GM12878 (cell line): Measurements from ENCODE around the gene CTDSP1. TPM values are rescaled to one million over a fixed set of nuclear protein-coding genes. Genes with fewer than 3 reads are reported as not detected.

Experiments
- ATAC-seq: fragments of 200-7000 bp; cut with Tn5 transposase; 3 replicates; pipeline ENCODE4 v1.9.1; 2020; ENCODE audit warnings: mild to moderate bottlenecking, moderate library complexity
- BruUV-seq: library from RNA; stranded (reverse); fragments of 400-500 nt; replicated peaks from 2 replicates; lab custom pipeline; 2021; lab: Mats Ljungman, UMichigan
- CTCF ChIA-PET: fragments of 300-600 bp; sonication (Branson Sonifier 250); formaldehyde crosslinking; extraction: SDS; loops from one replicate; lab custom pipeline; 2021; ENCODE audit warnings: inconsistent platforms; lab: Yijun Ruan, JAX
- POLR2A ChIA-PET: fragments of 350-600 bp; formaldehyde crosslinking; extraction: SDS; loops from one replicate; lab custom pipeline; 2021; ENCODE audit warnings: inconsistent platforms; lab: Charles Lee
- RAD21 ChIA-PET: fragments of 300-600 bp; sonication (Branson Sonifier 250); formaldehyde crosslinking; loops from one replicate; lab custom pipeline; 2023; ENCODE audit warnings: antibody characterized with exemption; ENCODE audit not compliant: unreplicated experiment; lab: Charles Lee
- SMC1A ChIA-PET: fragments of 300-600 bp; sonication (Branson Sonifier 250); formaldehyde crosslinking; loops from one replicate; lab custom pipeline; 2023; ENCODE audit not compliant: unreplicated experiment, uncharacterized antibody; lab: Charles Lee
- DNase-seq: peaks from one replicate; pipeline ENCODE4 v3.0.0-alpha.2; 2011; ENCODE audit warnings: low read depth, low spot score
- FAIRE-seq: peaks from 3 replicates; lab custom pipeline; 2011; peaks lifted over from hg19 to GRCh38; lab: Jason Lieb, UNC
- H2AFZ ChIP-seq: 2 replicates; pipeline ENCODE4 v1.6.0; 2011; ENCODE audit warnings: low read depth, low read length, control low read depth; ENCODE audit not compliant: control insufficient read depth
- H3K27ac ChIP-seq: 2 replicates; pipeline ENCODE4 v1.5.1; 2011; ENCODE audit warnings: control low read depth; ENCODE audit not compliant: control insufficient read depth, insufficient read depth
- H3K27me3 ChIP-seq, 2 experiments: replicated peaks in 1 of 2; 2 replicates each; pipeline versions ENCODE4 v1.6.0 to v1.6.1; 2011; ENCODE audit warnings: low read length in 1 of 2; ENCODE audit not compliant: control insufficient read depth in 2 of 2, insufficient read depth in 2 of 2
- H3K36me3 ChIP-seq, 2 experiments: 2 replicates each; pipeline ENCODE4 v1.5.1; 2011; ENCODE audit warnings: low read length in 1 of 2; ENCODE audit not compliant: control insufficient read depth in 2 of 2, insufficient read depth in 2 of 2
- H3K4me1 ChIP-seq: 2 replicates; pipeline ENCODE4 v1.6.1; 2011; ENCODE audit warnings: mild to moderate bottlenecking, low read length, moderate library complexity, mixed read lengths; ENCODE audit not compliant: control insufficient read depth, insufficient read depth
- H3K4me2 ChIP-seq: 2 replicates; pipeline ENCODE4 v1.6.0; 2011; ENCODE audit warnings: control low read depth; ENCODE audit not compliant: control insufficient read depth, insufficient read depth
- H3K4me3 ChIP-seq: fragments of 200-600 bp; sonication (generic); 2 replicates; pipeline ENCODE4 v1.5.1; 2016
- H3K79me2 ChIP-seq: 2 replicates; pipeline ENCODE4 v1.6.0; 2011; ENCODE audit warnings: low read length; ENCODE audit not compliant: control insufficient read depth, insufficient read depth
- H3K9ac ChIP-seq: 2 replicates; pipeline ENCODE4 v1.8.0; 2011; ENCODE audit warnings: low read length, control low read depth, mixed read lengths; ENCODE audit not compliant: control insufficient read depth, insufficient read depth
- H3K9me3 ChIP-seq: replicated peaks from 3 replicates; pipeline ENCODE4 v1.5.1; 2011; ENCODE audit warnings: mild to moderate bottlenecking, low read length; ENCODE audit not compliant: control insufficient read depth, insufficient read depth
- H4K20me1 ChIP-seq: 2 replicates; pipeline ENCODE4 v1.6.0; 2011; ENCODE audit not compliant: control insufficient read depth, insufficient read depth
- ATF7 ChIP-seq: fragments of 450-650 bp; IDR thresholded peaks from 2 replicates; pipeline ENCODE4 v1.6.1; 2016; ENCODE audit warnings: low read depth, mild to moderate bottlenecking
- BACH1 ChIP-seq: fragments of 450-650 bp; IDR thresholded peaks from 2 replicates; pipeline ENCODE4 v1.6.1; 2017; ENCODE audit warnings: mild to moderate bottlenecking, borderline replicate concordance
- BCL11A ChIP-seq: IDR thresholded peaks from 2 replicates; pipeline ENCODE4 v1.6.1; 2011; ENCODE audit warnings: low read depth, low read length
- BCL3 ChIP-seq: IDR thresholded peaks from 2 replicates; pipeline ENCODE4 v1.6.1; 2011; ENCODE audit warnings: borderline replicate concordance, low read depth, mild to moderate bottlenecking, moderate library complexity, low read length; ENCODE audit not compliant: insufficient read depth, poor library complexity, severe bottlenecking
- CEBPB ChIP-seq, 2 experiments: fragments of 150-350 bp in 1 of 2; IDR thresholded peaks; 2 replicates each; pipeline ENCODE4 v1.6.1; 2012 to 2014; ENCODE audit warnings: low read depth in 2 of 2, low read length in 2 of 2, borderline replicate concordance in 1 of 2, inconsistent platforms in 1 of 2
- EED ChIP-seq: sonication (generic); IDR thresholded peaks from 2 replicates; pipeline ENCODE4 v1.6.1; 2016; ENCODE audit warnings: antibody characterized with exemption, low read depth
- GABPA ChIP-seq: IDR thresholded peaks from 2 replicates; pipeline ENCODE4 v1.6.1; 2014; ENCODE audit warnings: antibody characterized with exemption, low read depth, mild to moderate bottlenecking, inconsistent platforms
- HDAC6 ChIP-seq: fragments of 200-600 bp; sonication (generic); IDR thresholded peaks from one replicate; pipeline ENCODE4 v1.8.0; 2017; ENCODE audit warnings: antibody characterized with exemption; ENCODE audit not compliant: unreplicated experiment
- HDGF ChIP-seq: fragments of 450-650 bp; IDR thresholded peaks from 2 replicates; pipeline ENCODE4 v1.6.1; 2016; ENCODE audit warnings: antibody characterized with exemption
- KDM1A ChIP-seq: fragments of 200-600 bp; sonication (generic); IDR thresholded peaks from 2 replicates; pipeline ENCODE4 v1.6.1; 2016; ENCODE audit warnings: borderline replicate concordance
- PBX3 ChIP-seq: IDR thresholded peaks from 2 replicates; pipeline ENCODE4 v1.6.1; 2011; ENCODE audit warnings: mild to moderate bottlenecking, low read depth, low read length, moderate library complexity; ENCODE audit not compliant: insufficient replicate concordance
- PML ChIP-seq: IDR thresholded peaks from 2 replicates; pipeline ENCODE4 v1.6.1; 2012; ENCODE audit warnings: low read length, inconsistent platforms
- SMC3 ChIP-seq: IDR thresholded peaks from 2 replicates; pipeline ENCODE4 v1.6.1; 2011; ENCODE audit warnings: low read length, improper control_type of control experiment, borderline replicate concordance
- SREBF1 ChIP-seq: IDR thresholded peaks from 2 replicates; pipeline ENCODE4 v1.6.1; 2012; ENCODE audit warnings: mild to moderate bottlenecking, low read length
- WGBS: methylation state at CpG from one replicate; pipeline ENCODE4 v1.1.6; 2016; ENCODE audit warnings: low lambda C conversion rate; ENCODE audit not compliant: insufficient replicate concordance, insufficient coverage; ENCODE audit errors: missing lambda C conversion rate; 5-methylcytosine and 5-hydroxymethylcytosine counted together
- in situ Hi-C: fragments of 300-500 bp; cut with MboI; formaldehyde crosslinking; loops from 9 replicates; pipeline ENCODE4 v1.14.3; 2018; ENCODE audit warnings: mixed read lengths
- intact Hi-C: fragments of 100-400 bp; cut with micrococcal nuclease; formaldehyde crosslinking; loops from one replicate; pipeline ENCODE4 v1.14.2; 2022; ENCODE audit not compliant: unreplicated experiment
- polyA plus RNA-seq, 11 experiments: library from polyadenylated mRNA; depleted of rRNA in 4 of 11; unstranded in 6 of 11; stranded (reverse) in 5 of 11; fragments of >200 nt; fragmentation: Nextera tagmentation in 4 of 11; fragmentation: Illumina TruSeq in 1 of 11; extraction: Ambion mirVana in 4 of 11; extraction: Trizol in 1 of 11; gene quantifications; 1 replicate in 1 of 11; 2 replicates in 10 of 11; pipeline versions ENCODE4 v1.2.1 to v1.2.3, GENCODE V29; 2011 to 2016; ENCODE audit warnings: inconsistent platforms in 2 of 11, missing spikeins in 2 of 11, low read depth in 1 of 11
- total RNA-seq, 4 experiments: library from RNA; depleted of rRNA in 3 of 4; stranded (reverse); fragments of >200 nt in 3 of 4; fragmentation: Illumina TruSeq in 1 of 4; extraction: Trizol in 1 of 4; gene quantifications; 2 replicates each; pipeline versions ENCODE4 v1.2.1 to v1.2.3, GENCODE V29; 2013 to 2021
- TF ChIP-seq, protein P1 (sequence below): IDR thresholded peaks from 2 replicates; pipeline ENCODE4 v1.6.1; 2012; ENCODE audit warnings: low read depth, low read length, improper control_type of control experiment
- TF ChIP-seq, protein P2 (sequence below): fragments of 150-350 bp; IDR thresholded peaks from 2 replicates; pipeline ENCODE4 v1.6.1; 2014; ENCODE audit warnings: mild to moderate bottlenecking, low read depth, low read length

Gene CTDSP1
- total and polyA plus RNA-seq, 10 of the 15 experiments (the other 5 are each of a cell fraction or from before 2014, with no cell fraction given), result 3.0 to 75.9 (median 34.4) TPM

DNA sequence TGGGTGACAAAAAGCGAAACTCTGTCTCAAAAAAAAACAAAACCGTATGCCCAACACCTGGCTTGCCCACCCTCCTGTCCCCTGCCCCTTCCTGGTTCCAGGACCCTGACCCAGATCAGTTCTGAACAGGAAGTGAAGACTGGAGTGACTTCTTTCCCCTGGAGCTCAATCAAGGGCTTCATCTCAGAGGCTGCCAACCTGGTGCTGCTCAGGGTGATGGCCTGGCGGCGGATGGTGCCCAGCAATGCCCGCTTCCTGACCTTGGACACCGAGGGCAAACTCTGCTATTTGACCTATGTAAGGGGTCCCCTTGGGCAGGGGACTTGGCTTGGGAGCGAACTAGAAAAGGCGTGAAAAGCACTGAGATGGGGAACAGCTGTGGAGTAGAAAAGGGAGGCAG is 37.1 kb upstream of the CTDSP1 start:
- FAIRE-seq (no peak), DNase-seq (no peak), ATAC-seq (peak; percentile 20; the same call in 1 of the 3 replicates)
- CTCF ChIA-PET, result interaction anchor here (0.6 to 2.7 kb wide), 3 partner anchors 61 to 213 kb away, joined by 3 to 8 read pairs (median 3); no protein-coding TSS in a partner anchor
- intact Hi-C loops (no loop called here), in situ Hi-C loops (no loop called here)
- Histone ChIP-seq H3K79me2 (no peaks in the 10 kb centered on the region), H3K9me3 (no peaks in the 10 kb centered on the region; the same call in 2 of the 3 replicates), H3K4me1 (peaks cover 12% of the 10 kb centered on the region), H3K27me3 (no peaks in the 10 kb centered on the region)
- WGBS, result 11% methylated on average over 8 of the region's 8 CpGs
- no TSS peak for BruUV-seq
- no peak for TF ChIP-seq PBX3
- TF ChIP-seq SMC3, result no peak
- TF ChIP-seq, protein P1, sequence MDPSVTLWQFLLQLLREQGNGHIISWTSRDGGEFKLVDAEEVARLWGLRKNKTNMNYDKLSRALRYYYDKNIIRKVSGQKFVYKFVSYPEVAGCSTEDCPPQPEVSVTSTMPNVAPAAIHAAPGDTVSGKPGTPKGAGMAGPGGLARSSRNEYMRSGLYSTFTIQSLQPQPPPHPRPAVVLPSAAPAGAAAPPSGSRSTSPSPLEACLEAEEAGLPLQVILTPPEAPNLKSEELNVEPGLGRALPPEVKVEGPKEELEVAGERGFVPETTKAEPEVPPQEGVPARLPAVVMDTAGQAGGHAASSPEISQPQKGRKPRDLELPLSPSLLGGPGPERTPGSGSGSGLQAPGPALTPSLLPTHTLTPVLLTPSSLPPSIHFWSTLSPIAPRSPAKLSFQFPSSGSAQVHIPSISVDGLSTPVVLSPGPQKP, result no peak
- no peak for TF ChIP-seq SREBF1
- no peak for TF ChIP-seq ATF7
- TF ChIP-seq KDM1A, result no peak
- TF ChIP-seq, protein P2, sequence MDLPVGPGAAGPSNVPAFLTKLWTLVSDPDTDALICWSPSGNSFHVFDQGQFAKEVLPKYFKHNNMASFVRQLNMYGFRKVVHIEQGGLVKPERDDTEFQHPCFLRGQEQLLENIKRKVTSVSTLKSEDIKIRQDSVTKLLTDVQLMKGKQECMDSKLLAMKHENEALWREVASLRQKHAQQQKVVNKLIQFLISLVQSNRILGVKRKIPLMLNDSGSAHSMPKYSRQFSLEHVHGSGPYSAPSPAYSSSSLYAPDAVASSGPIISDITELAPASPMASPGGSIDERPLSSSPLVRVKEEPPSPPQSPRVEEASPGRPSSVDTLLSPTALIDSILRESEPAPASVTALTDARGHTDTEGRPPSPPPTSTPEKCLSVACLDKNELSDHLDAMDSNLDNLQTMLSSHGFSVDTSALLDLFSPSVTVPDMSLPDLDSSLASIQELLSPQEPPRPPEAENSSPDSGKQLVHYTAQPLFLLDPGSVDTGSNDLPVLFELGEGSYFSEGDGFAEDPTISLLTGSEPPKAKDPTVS, result no peak
- TF ChIP-seq HDGF, result no peak
- TF ChIP-seq GABPA, result no peak
- no peak for TF ChIP-seq BCL11A
- no peak for TF ChIP-seq HDAC6
- no peak for TF ChIP-seq CEBPB (IDR thresholded peaks at IDR 0.05; ENCODE audit: borderline replicate concordance in 1 of 2, low read depth in 2 of 2, low read length in 2 of 2)
- no peak for TF ChIP-seq BCL3
- TF ChIP-seq PML, result no peak
- TF ChIP-seq BACH1, result no peak
- no peak for TF ChIP-seq EED
- TF ChIP-seq, all 136 proteins: peak for 0
- Histone ChIP-seq H4K20me1 (no peaks in the 10 kb centered on the region), H2AFZ (no peak overlapping the region), H3K9ac (no peak overlapping the region), H3K27ac (no peak overlapping the region), H3K36me3 (no peaks in the 10 kb centered on the region), H3K4me3 (no peak overlapping the region), H3K4me2 (no peak overlapping the region)
- ChIA-PET RAD21 (no interaction called here), POLR2A (interaction anchor here (0.5 to 1.2 kb wide), 6 partner anchors 11 to 297 kb away, joined by 3 to 5 read pairs (median 3); partner anchors contain the start of genes BCS1L and ZNF142), SMC1A (interaction anchor here (0.6 to 1.8 kb wide), 3 partner anchors 10 to 214 kb away, joined by 3 to 4 read pairs (median 3); no protein-coding TSS in a partner anchor)
